HL-60/S4 treated with phorbol 12-myristate 13-acetate at 8.2 ng/mL for 4 days and 3 days (cell line): ENCODE data around the gene DHRS3.
"Not testable (repeated sequence)": the region's sequence is repeated elsewhere in the genome, so short reads cannot be mapped to it uniquely, and the experiment has no call there.

Experiments
- in situ Hi-C: fragments of 300-500 bp; cut with MboI; formaldehyde crosslinking; loops from 2 replicates; pipeline ENCODE4 v1.15.0; 2022; ENCODE audit warnings: low sequenced_read_pairs

The DHRS3 gene

GRCh38 chr1:12525311-12526181 lies 92.5 kb downstream of the DHRS3 start:
- in situ Hi-C loops, result no loop called here

GRCh38 chr1:12524266-12524665 lies 93.7 kb downstream of the DHRS3 start:
- in situ Hi-C loops, result no loop called here

- in situ Hi-C loops, result not testable (repeated sequence)
Observed at GRCh38 chr1:12522780-12523179, 95.2 kb downstream of the DHRS3 start.

- in situ Hi-C loops, result no loop called here
Observed at GRCh38 chr1:12521096-12521495, 96.9 kb downstream of the DHRS3 start.

DNA sequence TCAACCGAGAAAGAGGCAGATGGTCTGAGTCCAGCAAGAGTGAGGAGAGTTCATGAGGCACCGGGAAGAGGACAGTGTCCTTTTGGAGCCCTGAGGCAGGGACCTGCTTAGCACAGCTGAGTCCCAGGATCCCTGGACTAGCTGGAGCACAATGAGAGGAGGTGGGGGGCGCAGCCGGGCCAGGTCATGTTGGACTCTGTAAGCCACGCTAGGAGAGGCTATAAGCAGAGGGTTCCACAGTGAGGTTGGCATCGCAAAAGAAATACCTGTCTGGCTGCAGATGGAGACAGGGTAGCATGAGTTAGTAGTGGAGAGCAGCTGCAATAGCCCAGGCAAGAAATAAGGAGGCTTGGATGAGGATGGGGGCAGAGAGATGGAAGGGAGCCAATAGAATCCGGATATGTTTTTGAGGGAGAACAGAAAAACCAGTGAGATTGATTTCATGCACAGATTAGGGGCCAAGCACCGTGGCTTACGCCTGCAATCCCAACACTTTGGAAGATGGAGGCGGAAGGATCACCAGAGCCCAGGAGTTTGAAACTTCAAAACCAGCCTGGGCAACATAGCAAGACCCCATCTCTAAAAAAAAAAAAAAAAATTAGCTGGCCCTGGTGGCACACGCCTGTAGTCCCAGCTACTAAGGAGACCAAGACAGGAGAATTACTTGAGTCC lies 98.2 kb downstream of the DHRS3 start:
- in situ Hi-C loops, result no loop called here

- in situ Hi-C loops, result no loop called here
Observed at GRCh38 chr1:12518931-12519692, 98.9 kb downstream of the DHRS3 start.
